HT-29 (cell line): Measurements from ENCODE around the gene PTPRQ. TPM values are rescaled to one million over a fixed set of nuclear protein-coding genes. Genes with fewer than 3 reads are reported as not detected.
"Not testable (repeated sequence)": the region's sequence is repeated elsewhere in the genome, so short reads cannot be mapped to it uniquely, and the experiment has no call there.

Experiments used
- DNase-seq: peaks from one replicate; pipeline ENCODE4 v3.0.0-alpha.2; 2015; ENCODE audit warnings: low spot score
- total RNA-seq: library from RNA; depleted of rRNA; stranded (reverse); fragments of >200 nt; shearing (Covaris generic); gene quantifications from 2 replicates; pipeline ENCODE4 v1.2.3, GENCODE V29; 2014

PTPRQ gene
- total RNA-seq, 1 experiment from 2014 or later, result not detected

GRCh38 chr12:80469681-80470080 lies 25.6 kb downstream of the PTPRQ start:
- no peak for DNase-seq

GRCh38 chr12:80470403-80470802 lies 26.4 kb downstream of the PTPRQ start:
- no peak for DNase-seq

GRCh38 chr12:80472236-80472635 lies 28.2 kb downstream of the PTPRQ start:
- no peak for DNase-seq

GRCh38 chr12:80472911-80473500 lies 29.0 kb downstream of the PTPRQ start:
- peak; percentile 64 for DNase-seq

GRCh38 chr12:80477521-80478145 lies 33.6 kb downstream of the PTPRQ start:
- DNase-seq, result not testable (repeated sequence)

- no peak for DNase-seq
These were observed 40.7 kb downstream of the PTPRQ start for GRCh38 chr12:80484746-80485145.

GRCh38 chr12:80485222-80485987 lies 41.4 kb downstream of the PTPRQ start:
- no peak for DNase-seq

- DNase-seq, result no peak
These were observed 46.3 kb downstream of the PTPRQ start for GRCh38 chr12:80490329-80490728.

GRCh38 chr12:80491166-80491565 lies 47.1 kb downstream of the PTPRQ start:
- no peak for DNase-seq

- no peak for DNase-seq
These were observed 49.4 kb downstream of the PTPRQ start for GRCh38 chr12:80493466-80493865.

- no peak for DNase-seq
These were observed 50.8 kb downstream of the PTPRQ start for GRCh38 chr12:80494836-80495235.

GRCh38 chr12:80498059-80498728 lies 54.2 kb downstream of the PTPRQ start:
- DNase-seq, result no peak

GRCh38 chr12:80504389-80505163 lies 60.5 kb downstream of the PTPRQ start:
- DNase-seq, result no peak

GRCh38 chr12:80509781-80510556 lies 65.9 kb downstream of the PTPRQ start:
- no peak for DNase-seq

GRCh38 chr12:80512781-80513180 lies 68.7 kb downstream of the PTPRQ start:
- no peak for DNase-seq

GRCh38 chr12:80513211-80513610 lies 69.2 kb downstream of the PTPRQ start:
- no peak for DNase-seq

- DNase-seq, result no peak
These were observed 73.6 kb downstream of the PTPRQ start for GRCh38 chr12:80517655-80518054.

GRCh38 chr12:80531646-80532045 lies 87.6 kb downstream of the PTPRQ start:
- no peak for DNase-seq

- no peak for DNase-seq
These were observed 95.0 kb downstream of the PTPRQ start for GRCh38 chr12:80539029-80539428.

GRCh38 chr12:80549298-80549697 lies 105.3 kb downstream of the PTPRQ start:
- DNase-seq, result no peak

GRCh38 chr12:80551897-80552296 lies 107.9 kb downstream of the PTPRQ start:
- DNase-seq, result peak; percentile 20
